WTC11 (cell line): ENCODE results near the gene RAB10.

Experiments
- GABPB1 ChIP-seq: sonication (generic); formaldehyde crosslinking; IDR thresholded peaks from 2 replicates; pipeline ENCODE4 v1.8.1; 2023; ENCODE audit warnings: mild to moderate bottlenecking, missing genetic modification reagents
- SP1 ChIP-seq: sonication (generic); formaldehyde crosslinking; conservative IDR thresholded peaks from 2 replicates; pipeline ENCODE4 v1.8.1; 2022; ENCODE audit warnings: missing genetic modification reagents
- TEAD4 ChIP-seq: sonication (generic); formaldehyde crosslinking; IDR thresholded peaks from 2 replicates; pipeline ENCODE4 v1.8.0; 2022; ENCODE audit warnings: mild to moderate bottlenecking, missing genetic modification reagents
- ZNF121 ChIP-seq: sonication (generic); formaldehyde crosslinking; IDR thresholded peaks from 2 replicates; pipeline ENCODE4 v1.8.0; 2023; ENCODE audit warnings: missing genetic modification reagents
- TF ChIP-seq, protein P1 (sequence below): fragments of 200-600 bp; IDR thresholded peaks from 2 replicates; pipeline ENCODE4 v1.8.0; 2022; ENCODE audit warnings: antibody characterized with exemption
- TF ChIP-seq, protein P2 (sequence below): sonication (generic); formaldehyde crosslinking; IDR thresholded peaks from 2 replicates; pipeline ENCODE4 v1.8.1; 2023; ENCODE audit warnings: mild to moderate bottlenecking, missing genetic modification reagents, moderate library complexity
- TF ChIP-seq, protein P3 (sequence below): sonication (generic); formaldehyde crosslinking; IDR thresholded peaks from 2 replicates; pipeline ENCODE4 v1.8.0; 2023; ENCODE audit warnings: missing genetic modification reagents
- TF ChIP-seq, protein P4 (sequence below): sonication (generic); formaldehyde crosslinking; IDR thresholded peaks from 2 replicates; pipeline ENCODE4 v1.8.1; 2023; ENCODE audit warnings: mild to moderate bottlenecking, missing genetic modification reagents, borderline replicate concordance
- TF ChIP-seq, protein P5 (sequence below): sonication (generic); formaldehyde crosslinking; IDR thresholded peaks from 2 replicates; pipeline ENCODE4 v1.8.0; 2022; ENCODE audit warnings: mild to moderate bottlenecking, missing genetic modification reagents

DNA sequence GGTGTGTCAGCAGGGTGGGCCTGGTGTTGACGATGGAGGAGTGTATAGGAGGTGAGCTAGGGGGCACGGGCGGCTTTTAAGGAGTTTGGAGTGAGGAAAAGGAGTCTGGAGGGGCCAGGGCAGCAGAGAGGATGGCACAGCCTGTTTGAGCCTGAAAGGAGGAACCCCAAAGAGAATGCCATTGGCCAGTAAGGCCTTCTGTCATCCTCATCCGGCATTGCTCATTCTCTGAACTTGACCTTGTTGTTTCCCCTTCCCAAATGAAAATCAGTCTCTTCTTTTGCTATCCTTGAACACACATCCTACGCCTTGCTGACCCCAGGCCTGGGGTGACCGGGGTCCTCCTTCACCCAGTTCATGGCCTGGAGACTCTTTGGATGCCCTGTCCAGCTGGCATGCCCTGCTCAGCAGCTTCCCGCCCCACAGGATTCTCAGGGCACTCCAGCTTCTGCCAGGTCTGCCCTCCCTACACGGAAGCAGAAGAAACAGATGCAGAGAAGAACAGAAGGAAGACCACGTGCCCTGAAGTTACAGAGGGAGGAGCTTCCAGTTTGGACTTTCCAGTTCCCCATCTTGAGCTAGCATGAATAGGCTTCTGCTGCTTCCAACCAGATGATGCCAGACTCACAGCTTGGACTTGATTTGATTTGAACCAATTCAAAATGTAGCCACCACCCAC, 31.1 kb upstream of the RAB10 start:
- no peak for TF ChIP-seq ZNF121
- TF ChIP-seq GABPB1: no peak
- TF ChIP-seq, protein P1, sequence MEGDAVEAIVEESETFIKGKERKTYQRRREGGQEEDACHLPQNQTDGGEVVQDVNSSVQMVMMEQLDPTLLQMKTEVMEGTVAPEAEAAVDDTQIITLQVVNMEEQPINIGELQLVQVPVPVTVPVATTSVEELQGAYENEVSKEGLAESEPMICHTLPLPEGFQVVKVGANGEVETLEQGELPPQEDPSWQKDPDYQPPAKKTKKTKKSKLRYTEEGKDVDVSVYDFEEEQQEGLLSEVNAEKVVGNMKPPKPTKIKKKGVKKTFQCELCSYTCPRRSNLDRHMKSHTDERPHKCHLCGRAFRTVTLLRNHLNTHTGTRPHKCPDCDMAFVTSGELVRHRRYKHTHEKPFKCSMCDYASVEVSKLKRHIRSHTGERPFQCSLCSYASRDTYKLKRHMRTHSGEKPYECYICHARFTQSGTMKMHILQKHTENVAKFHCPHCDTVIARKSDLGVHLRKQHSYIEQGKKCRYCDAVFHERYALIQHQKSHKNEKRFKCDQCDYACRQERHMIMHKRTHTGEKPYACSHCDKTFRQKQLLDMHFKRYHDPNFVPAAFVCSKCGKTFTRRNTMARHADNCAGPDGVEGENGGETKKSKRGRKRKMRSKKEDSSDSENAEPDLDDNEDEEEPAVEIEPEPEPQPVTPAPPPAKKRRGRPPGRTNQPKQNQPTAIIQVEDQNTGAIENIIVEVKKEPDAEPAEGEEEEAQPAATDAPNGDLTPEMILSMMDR: no peak
- TF ChIP-seq, protein P2, sequence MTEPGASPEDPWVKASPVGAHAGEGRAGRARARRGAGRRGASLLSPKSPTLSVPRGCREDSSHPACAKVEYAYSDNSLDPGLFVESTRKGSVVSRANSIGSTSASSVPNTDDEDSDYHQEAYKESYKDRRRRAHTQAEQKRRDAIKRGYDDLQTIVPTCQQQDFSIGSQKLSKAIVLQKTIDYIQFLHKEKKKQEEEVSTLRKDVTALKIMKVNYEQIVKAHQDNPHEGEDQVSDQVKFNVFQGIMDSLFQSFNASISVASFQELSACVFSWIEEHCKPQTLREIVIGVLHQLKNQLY: no peak
- no peak for TF ChIP-seq SP1 (CRISPR knock-in tag)
- TF ChIP-seq, protein P3, sequence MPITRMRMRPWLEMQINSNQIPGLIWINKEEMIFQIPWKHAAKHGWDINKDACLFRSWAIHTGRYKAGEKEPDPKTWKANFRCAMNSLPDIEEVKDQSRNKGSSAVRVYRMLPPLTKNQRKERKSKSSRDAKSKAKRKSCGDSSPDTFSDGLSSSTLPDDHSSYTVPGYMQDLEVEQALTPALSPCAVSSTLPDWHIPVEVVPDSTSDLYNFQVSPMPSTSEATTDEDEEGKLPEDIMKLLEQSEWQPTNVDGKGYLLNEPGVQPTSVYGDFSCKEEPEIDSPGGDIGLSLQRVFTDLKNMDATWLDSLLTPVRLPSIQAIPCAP: no peak
- TF ChIP-seq, protein P4, sequence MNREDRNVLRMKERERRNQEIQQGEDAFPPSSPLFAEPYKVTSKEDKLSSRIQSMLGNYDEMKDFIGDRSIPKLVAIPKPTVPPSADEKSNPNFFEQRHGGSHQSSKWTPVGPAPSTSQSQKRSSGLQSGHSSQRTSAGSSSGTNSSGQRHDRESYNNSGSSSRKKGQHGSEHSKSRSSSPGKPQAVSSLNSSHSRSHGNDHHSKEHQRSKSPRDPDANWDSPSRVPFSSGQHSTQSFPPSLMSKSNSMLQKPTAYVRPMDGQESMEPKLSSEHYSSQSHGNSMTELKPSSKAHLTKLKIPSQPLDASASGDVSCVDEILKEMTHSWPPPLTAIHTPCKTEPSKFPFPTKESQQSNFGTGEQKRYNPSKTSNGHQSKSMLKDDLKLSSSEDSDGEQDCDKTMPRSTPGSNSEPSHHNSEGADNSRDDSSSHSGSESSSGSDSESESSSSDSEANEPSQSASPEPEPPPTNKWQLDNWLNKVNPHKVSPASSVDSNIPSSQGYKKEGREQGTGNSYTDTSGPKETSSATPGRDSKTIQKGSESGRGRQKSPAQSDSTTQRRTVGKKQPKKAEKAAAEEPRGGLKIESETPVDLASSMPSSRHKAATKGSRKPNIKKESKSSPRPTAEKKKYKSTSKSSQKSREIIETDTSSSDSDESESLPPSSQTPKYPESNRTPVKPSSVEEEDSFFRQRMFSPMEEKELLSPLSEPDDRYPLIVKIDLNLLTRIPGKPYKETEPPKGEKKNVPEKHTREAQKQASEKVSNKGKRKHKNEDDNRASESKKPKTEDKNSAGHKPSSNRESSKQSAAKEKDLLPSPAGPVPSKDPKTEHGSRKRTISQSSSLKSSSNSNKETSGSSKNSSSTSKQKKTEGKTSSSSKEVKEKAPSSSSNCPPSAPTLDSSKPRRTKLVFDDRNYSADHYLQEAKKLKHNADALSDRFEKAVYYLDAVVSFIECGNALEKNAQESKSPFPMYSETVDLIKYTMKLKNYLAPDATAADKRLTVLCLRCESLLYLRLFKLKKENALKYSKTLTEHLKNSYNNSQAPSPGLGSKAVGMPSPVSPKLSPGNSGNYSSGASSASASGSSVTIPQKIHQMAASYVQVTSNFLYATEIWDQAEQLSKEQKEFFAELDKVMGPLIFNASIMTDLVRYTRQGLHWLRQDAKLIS (CRISPR knock-in tag): no peak
- no peak for TF ChIP-seq TEAD4 (CRISPR knock-in tag)
- TF ChIP-seq, protein P5, sequence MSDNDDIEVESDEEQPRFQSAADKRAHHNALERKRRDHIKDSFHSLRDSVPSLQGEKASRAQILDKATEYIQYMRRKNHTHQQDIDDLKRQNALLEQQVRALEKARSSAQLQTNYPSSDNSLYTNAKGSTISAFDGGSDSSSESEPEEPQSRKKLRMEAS (CRISPR knock-in tag): no peak
